ENCODE measurements around the gene ARRB2.

The ARRB2 gene

GRCh38 chr17:4722678-4723240 is 12.3 kb downstream of the ARRB2 start:
- Mint-ChIP-seq H3K4me3 (no peak overlapping the region), H3K27me3 (ENCODE audit: low read depth) (no peaks in the 10 kb centered on the region), H3K27ac (no peak overlapping the region), H3K36me3 (ENCODE audit: low read depth) (peaks cover 38% of the 10 kb centered on the region), H3K4me1 (ENCODE audit: low read depth) (peaks cover 7% of the 10 kb centered on the region), H3K9me3 (no peaks in the 10 kb centered on the region)
- DNase-seq (ENCODE audit: low spot score), result no peak

GRCh38 chr17:4724650-4725049 is 14.2 kb downstream of the ARRB2 start:
- Mint-ChIP-seq H3K27me3 (ENCODE audit: low read depth) (no peaks in the 10 kb centered on the region), H3K4me3 (no peak overlapping the region), H3K9me3 (no peaks in the 10 kb centered on the region), H3K4me1 (ENCODE audit: low read depth) (peaks cover 13% of the 10 kb centered on the region), H3K27ac (peak overlapping the region; percentile 33), H3K36me3 (ENCODE audit: low read depth) (peaks cover 21% of the 10 kb centered on the region)
- no peak for DNase-seq (ENCODE audit: low spot score)

GRCh38 chr17:4725646-4726310 is 15.3 kb downstream of the ARRB2 start:
- H3K9me3 Mint-ChIP-seq, result no peaks in the 10 kb centered on the region
- H3K36me3 Mint-ChIP-seq (ENCODE audit: low read depth), result peaks cover 12% of the 10 kb centered on the region
- H3K4me3 Mint-ChIP-seq, result no peak overlapping the region
- peaks cover 18% of the 10 kb centered on the region for H3K4me1 Mint-ChIP-seq (ENCODE audit: low read depth)
- H3K27ac Mint-ChIP-seq, result peak overlapping the region; percentile 58
- no peak for DNase-seq (ENCODE audit: low spot score)
- H3K27me3 Mint-ChIP-seq (ENCODE audit: low read depth), result no peaks in the 10 kb centered on the region

GRCh38 chr17:4728124-4728523 is 17.7 kb downstream of the ARRB2 start:
- no peaks in the 10 kb centered on the region for H3K27me3 Mint-ChIP-seq (ENCODE audit: low read depth)

GRCh38 chr17:4733073-4733531 is 22.7 kb downstream of the ARRB2 start:
- Mint-ChIP-seq H3K4me1 (ENCODE audit: low read depth) (peaks cover 28% of the 10 kb centered on the region), H3K27me3 (ENCODE audit: low read depth) (peaks cover 7% of the 10 kb centered on the region)

More at GRCh38 chr17:4728124-4728523, 17.7 kb downstream of the ARRB2 start:
- peak; percentile 50 for DNase-seq (ENCODE audit: low spot score)
- Mint-ChIP-seq H3K4me1 (ENCODE audit: low read depth) (peaks cover 30% of the 10 kb centered on the region), H3K36me3 (ENCODE audit: low read depth) (no peaks in the 10 kb centered on the region), H3K4me3 (peak overlapping the region; percentile 53), H3K27ac (peak overlapping the region; percentile 85), H3K9me3 (no peaks in the 10 kb centered on the region)

GRCh38 chr17:4734857-4735475 is 24.5 kb downstream of the ARRB2 start:
- peaks cover 17% of the 10 kb centered on the region for H3K27me3 Mint-ChIP-seq (ENCODE audit: low read depth)
- no peak overlapping the region for H3K4me3 Mint-ChIP-seq
- H3K36me3 Mint-ChIP-seq (ENCODE audit: low read depth), result peaks cover 3% of the 10 kb centered on the region
- DNase-seq (ENCODE audit: low spot score), result no peak
- no peak overlapping the region for H3K27ac Mint-ChIP-seq
- H3K4me1 Mint-ChIP-seq (ENCODE audit: low read depth), result peaks cover 32% of the 10 kb centered on the region
- no peaks in the 10 kb centered on the region for H3K9me3 Mint-ChIP-seq

More at GRCh38 chr17:4733073-4733531, 22.7 kb downstream of the ARRB2 start:
- Mint-ChIP-seq H3K27ac (no peak overlapping the region), H3K4me3 (peak overlapping the region; percentile 63), H3K36me3 (ENCODE audit: low read depth) (peaks cover 3% of the 10 kb centered on the region), H3K9me3 (no peaks in the 10 kb centered on the region)
- DNase-seq (ENCODE audit: low spot score), result no peak

GRCh38 chr17:4735876-4736651 is 25.6 kb downstream of the ARRB2 start:
- DNase-seq (ENCODE audit: low spot score), result no peak
- no peak overlapping the region for H3K4me3 Mint-ChIP-seq
- H3K36me3 Mint-ChIP-seq (ENCODE audit: low read depth), result peaks cover 3% of the 10 kb centered on the region
- no peak overlapping the region for H3K27ac Mint-ChIP-seq
- peaks cover 26% of the 10 kb centered on the region for H3K27me3 Mint-ChIP-seq (ENCODE audit: low read depth)
- H3K9me3 Mint-ChIP-seq, result no peaks in the 10 kb centered on the region
- peaks cover 32% of the 10 kb centered on the region for H3K4me1 Mint-ChIP-seq (ENCODE audit: low read depth)

GRCh38 chr17:4738136-4739121 is 28.0 kb downstream of the ARRB2 start:
- Mint-ChIP-seq H3K27me3 (ENCODE audit: low read depth) (peaks cover 33% of the 10 kb centered on the region), H3K9me3 (no peaks in the 10 kb centered on the region), H3K4me3 (peak overlapping the region; percentile 82), H3K4me1 (ENCODE audit: low read depth) (peaks cover 20% of the 10 kb centered on the region), H3K36me3 (ENCODE audit: low read depth) (peaks cover 2% of the 10 kb centered on the region), H3K27ac (no peak overlapping the region)
- DNase-seq (ENCODE audit: low spot score), result no peak

GRCh38 chr17:4739122-4740024 is 28.9 kb downstream of the ARRB2 start, which contains the start of the genes CXCL16 and ZMYND15:
TSS of gene CXCL16 (minus strand) at chr17:4739928. CDS start at chr17:4739339, 589 bp downstream.
TSS of gene ZMYND15 (plus strand) at chr17:4739833. CDS start at chr17:4740549, 716 bp downstream.
- H3K27ac Mint-ChIP-seq, result peak within 1 kb of the TSS; percentile 42
- DNase-seq (ENCODE audit: low spot score), result peak; percentile 49
- no peaks in the 10 kb centered on the region for H3K36me3 Mint-ChIP-seq (ENCODE audit: low read depth)
- peak within 1 kb of the TSS; percentile 87 for H3K4me3 Mint-ChIP-seq
- H3K4me1 Mint-ChIP-seq (ENCODE audit: low read depth), result peaks cover 18% of the 10 kb centered on the region
- H3K9me3 Mint-ChIP-seq, result no peaks in the 10 kb centered on the region
- H3K27me3 Mint-ChIP-seq (ENCODE audit: low read depth), result peaks cover 37% of the 10 kb centered on the region

GRCh38 chr17:4740025-4740351 is 29.6 kb downstream of the ARRB2 start:
- H3K4me1 Mint-ChIP-seq (ENCODE audit: low read depth), result peaks cover 17% of the 10 kb centered on the region
- no peak for DNase-seq (ENCODE audit: low spot score)
- H3K9me3 Mint-ChIP-seq, result no peaks in the 10 kb centered on the region
- peaks cover 37% of the 10 kb centered on the region for H3K27me3 Mint-ChIP-seq (ENCODE audit: low read depth)
- no peaks in the 10 kb centered on the region for H3K36me3 Mint-ChIP-seq (ENCODE audit: low read depth)
- H3K27ac Mint-ChIP-seq, result peak overlapping the region; percentile 42
- peak overlapping the region; percentile 87 for H3K4me3 Mint-ChIP-seq

GRCh38 chr17:4740584-4740983 is 30.2 kb downstream of the ARRB2 start:
- no peaks in the 10 kb centered on the region for H3K9me3 Mint-ChIP-seq
- no peaks in the 10 kb centered on the region for H3K36me3 Mint-ChIP-seq (ENCODE audit: low read depth)
- peaks cover 20% of the 10 kb centered on the region for H3K4me1 Mint-ChIP-seq (ENCODE audit: low read depth)
- peaks cover 37% of the 10 kb centered on the region for H3K27me3 Mint-ChIP-seq (ENCODE audit: low read depth)
- peak overlapping the region; percentile 87 for H3K4me3 Mint-ChIP-seq
- no peak overlapping the region for H3K27ac Mint-ChIP-seq
- no peak for DNase-seq (ENCODE audit: low spot score)

- Mint-ChIP-seq H3K27ac (peak overlapping the region; percentile 34), H3K4me3 (peak overlapping the region; percentile 30), H3K36me3 (ENCODE audit: low read depth) (no peaks in the 10 kb centered on the region), H3K4me1 (ENCODE audit: low read depth) (peaks cover 23% of the 10 kb centered on the region), H3K9me3 (no peaks in the 10 kb centered on the region), H3K27me3 (ENCODE audit: low read depth) (peaks cover 32% of the 10 kb centered on the region)
- no peak for DNase-seq (ENCODE audit: low spot score)
Observed at GRCh38 chr17:4741544-4741943, 31.1 kb downstream of the ARRB2 start.
